AG09309 (cell line): ENCODE results near the gene P2RX5.

ENCODE experiments used
- DNase-seq: peaks from one replicate; pipeline ENCODE4 v3.0.0-alpha.2; 2010; ENCODE audit warnings: low read depth
- H3K4me3 ChIP-seq: 2 replicates; pipeline ENCODE4 v1.5.1; 2011; ENCODE audit warnings: mild to moderate bottlenecking, low read depth, low read length, moderate library complexity; ENCODE audit not compliant: control insufficient read depth
- TF ChIP-seq, protein P1 (sequence below): IDR thresholded peaks from 2 replicates; pipeline ENCODE4 v1.5.1; 2011; ENCODE audit warnings: mild to moderate bottlenecking, low read depth, low read length, inconsistent platforms; ENCODE audit not compliant: insufficient read depth, control insufficient read depth; ENCODE audit errors: missing control alignments

Gene P2RX5

DNA sequence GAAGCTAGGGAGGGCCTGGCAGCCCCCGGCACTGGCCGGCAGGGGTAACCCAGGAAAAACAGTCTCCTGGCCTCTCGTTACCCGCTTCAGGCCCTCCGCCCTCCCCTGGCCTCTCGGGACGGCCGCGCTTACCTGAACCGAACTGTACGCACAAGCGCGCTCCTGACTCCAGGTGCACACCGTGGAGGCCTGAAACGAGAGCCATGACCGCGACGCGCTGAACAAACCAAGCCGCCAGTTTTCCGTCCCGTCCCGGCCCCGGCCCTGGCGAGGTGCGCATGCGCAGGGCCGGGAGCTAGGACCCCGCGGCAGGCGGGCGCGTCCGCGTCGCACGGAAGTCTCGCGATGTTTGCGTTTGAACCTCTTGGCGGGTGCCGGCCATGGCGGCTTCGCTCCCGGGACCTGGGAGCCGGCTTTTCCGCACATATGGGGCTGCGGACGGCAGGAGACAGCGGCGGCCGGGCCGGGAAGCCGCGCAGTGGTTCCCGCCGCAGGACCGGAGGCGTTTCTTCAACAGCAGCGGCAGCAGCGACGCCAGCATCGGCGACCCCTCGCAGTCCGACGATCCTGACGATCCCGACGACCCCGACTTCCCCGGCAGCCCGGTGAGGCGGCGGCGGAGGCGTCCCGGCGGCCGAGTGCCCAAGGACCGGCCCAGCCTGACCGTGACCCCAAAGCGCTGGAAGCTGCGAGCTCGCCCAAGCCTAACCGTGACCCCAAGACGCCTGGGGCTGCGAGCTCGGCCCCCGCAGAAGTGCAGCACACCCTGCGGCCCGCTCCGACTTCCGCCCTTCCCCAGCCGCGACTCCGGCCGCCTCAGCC, 27.8 kb upstream of the P2RX5 start, which contains the start of gene HASPIN:
HASPIN (plus strand) TSS at position 348 of the 822 bp plus-strand sequence; CDS start at position 381, 33 bp downstream.
- H3K4me3 ChIP-seq, result peak within 1 kb of the TSS; percentile 81
- no peak for DNase-seq
- TF ChIP-seq, protein P1, sequence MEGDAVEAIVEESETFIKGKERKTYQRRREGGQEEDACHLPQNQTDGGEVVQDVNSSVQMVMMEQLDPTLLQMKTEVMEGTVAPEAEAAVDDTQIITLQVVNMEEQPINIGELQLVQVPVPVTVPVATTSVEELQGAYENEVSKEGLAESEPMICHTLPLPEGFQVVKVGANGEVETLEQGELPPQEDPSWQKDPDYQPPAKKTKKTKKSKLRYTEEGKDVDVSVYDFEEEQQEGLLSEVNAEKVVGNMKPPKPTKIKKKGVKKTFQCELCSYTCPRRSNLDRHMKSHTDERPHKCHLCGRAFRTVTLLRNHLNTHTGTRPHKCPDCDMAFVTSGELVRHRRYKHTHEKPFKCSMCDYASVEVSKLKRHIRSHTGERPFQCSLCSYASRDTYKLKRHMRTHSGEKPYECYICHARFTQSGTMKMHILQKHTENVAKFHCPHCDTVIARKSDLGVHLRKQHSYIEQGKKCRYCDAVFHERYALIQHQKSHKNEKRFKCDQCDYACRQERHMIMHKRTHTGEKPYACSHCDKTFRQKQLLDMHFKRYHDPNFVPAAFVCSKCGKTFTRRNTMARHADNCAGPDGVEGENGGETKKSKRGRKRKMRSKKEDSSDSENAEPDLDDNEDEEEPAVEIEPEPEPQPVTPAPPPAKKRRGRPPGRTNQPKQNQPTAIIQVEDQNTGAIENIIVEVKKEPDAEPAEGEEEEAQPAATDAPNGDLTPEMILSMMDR, result peak; percentile 34

DNA sequence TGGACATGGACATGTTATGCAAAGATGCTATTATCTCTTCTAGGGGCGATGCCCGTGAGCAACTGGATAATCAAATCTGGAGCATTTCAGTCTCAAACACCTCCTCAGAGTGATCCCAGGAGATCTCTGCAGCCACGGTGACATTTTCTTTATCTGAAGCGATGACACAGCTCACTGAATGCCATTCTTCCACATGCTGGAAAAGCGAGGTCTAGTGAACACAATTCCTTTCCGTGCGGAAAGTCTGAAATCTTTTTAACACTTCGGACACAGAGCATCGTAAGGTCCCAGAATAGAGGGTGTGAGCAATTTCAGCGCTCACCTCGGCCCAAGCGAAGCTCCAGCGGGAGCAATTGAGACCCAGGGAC, 27.2 kb upstream of the P2RX5 start:
- TF ChIP-seq, protein P1, result no peak
- no peak for DNase-seq
- peak overlapping the region; percentile 81 for H3K4me3 ChIP-seq

- TF ChIP-seq, protein P1, result no peak
- H3K4me3 ChIP-seq, result peak overlapping the region; percentile 81
- DNase-seq, result no peak
These were observed 26.8 kb upstream of the P2RX5 start for GRCh38 chr17:3722716-3723115.

DNA sequence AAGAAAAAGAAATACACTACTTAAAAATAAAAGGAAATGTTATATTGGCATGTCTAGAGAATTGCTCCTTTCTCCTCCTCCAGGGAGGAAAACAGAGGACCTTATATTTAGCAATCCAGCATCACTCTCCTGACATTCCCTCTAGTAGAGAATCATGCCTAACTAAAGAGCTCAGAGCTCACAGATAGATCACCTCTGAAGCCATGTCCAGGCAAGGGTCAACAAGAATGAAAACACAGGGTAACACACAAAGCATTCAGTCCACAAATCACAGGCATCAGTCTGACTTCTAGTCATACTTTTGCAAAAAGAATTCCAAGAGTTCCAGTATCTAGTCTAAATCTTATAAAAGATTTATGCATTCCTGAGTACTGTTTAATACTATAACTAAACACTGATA, 23.3 kb upstream of the P2RX5 start:
- DNase-seq, result no peak
- H3K4me3 ChIP-seq, result no peak overlapping the region
- TF ChIP-seq, protein P1, result no peak

DNA sequence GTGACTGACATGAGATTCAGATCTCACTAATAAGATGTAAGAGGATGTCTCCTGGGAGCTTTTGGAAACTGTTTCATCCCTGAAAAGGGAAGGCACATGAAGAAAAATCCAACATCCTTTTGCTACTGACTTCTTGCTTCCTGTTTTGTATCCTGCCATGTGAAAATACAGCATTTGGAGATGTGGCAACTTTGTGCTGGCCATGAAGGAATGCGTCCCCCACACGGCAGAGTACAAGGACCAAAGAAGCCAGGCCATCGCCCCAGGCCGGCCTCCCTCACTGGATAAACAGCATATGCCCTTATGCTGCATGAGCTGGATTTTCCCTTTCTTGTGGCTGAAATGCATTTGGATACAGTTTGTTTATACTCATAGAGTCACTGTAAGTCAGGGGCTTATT, 22.2 kb upstream of the P2RX5 start:
- TF ChIP-seq, protein P1, result no peak
- DNase-seq, result no peak
- H3K4me3 ChIP-seq, result no peak overlapping the region

DNA sequence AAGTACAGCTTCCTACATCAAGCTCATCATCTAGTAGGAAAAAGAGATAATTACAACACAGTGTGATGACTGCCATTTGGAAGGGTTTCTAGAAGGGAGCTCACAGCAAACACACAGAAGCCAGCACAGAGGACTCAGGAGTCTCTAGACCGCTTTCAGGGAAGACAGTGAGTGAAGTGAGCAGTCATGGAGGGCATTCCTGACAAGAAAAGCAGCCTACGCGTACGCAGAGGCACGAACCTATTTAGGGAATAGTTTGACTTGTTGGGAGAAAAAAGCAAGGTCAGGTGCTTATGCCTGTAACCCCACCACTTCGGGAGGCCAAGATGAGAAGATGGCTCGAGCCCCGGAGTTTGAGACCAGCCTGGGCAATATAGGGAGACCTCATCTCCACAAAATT, 19.3 kb upstream of the P2RX5 start:
- TF ChIP-seq, protein P1, result no peak
- no peak for DNase-seq
- no peak overlapping the region for H3K4me3 ChIP-seq
